Heart right ventricle (tissue), 16 donors: ENCODE results near the gene WWOX. TPM values are rescaled to one million over a fixed set of nuclear protein-coding genes. Genes with fewer than 3 reads are reported as not detected.

Experiments used
- ATAC-seq, 8 donors: fragments of 200-7000 bp; cut with Tn5 transposase; one replicate each; pipeline ENCODE4 v1.9.1; 2020; ENCODE audit warnings: mild to moderate bottlenecking in 8 of 8, moderate library complexity in 8 of 8, moderate number of reproducible peaks in 1 of 8
- DNase-seq, 2 donors: peaks; one replicate each; pipeline ENCODE4 v3.0.0-alpha.2; 2020
- H3K27ac ChIP-seq, 10 donors: fragments of 200-600 bp; sonication (generic) in 2 of 10; one replicate each; pipeline versions ENCODE4 v1.5.0 to v1.8.0; 2020 to 2022; ENCODE audit warnings: mild to moderate bottlenecking in 3 of 10
- H3K27me3 ChIP-seq, 7 donors: fragments of 200-600 bp; one replicate each; pipeline ENCODE4 v1.8.0; 2021 to 2022; ENCODE audit warnings: mild to moderate bottlenecking in 2 of 7
- H3K36me3 ChIP-seq, 9 donors: fragments of 200-600 bp; sonication (generic) in 1 of 9; one replicate each; pipeline versions ENCODE4 v1.5.0 to v1.8.0; 2020 to 2022; ENCODE audit warnings: mild to moderate bottlenecking in 2 of 9
- H3K4me1 ChIP-seq, 9 donors: fragments of 200-600 bp; sonication (generic) in 1 of 9; one replicate each; pipeline versions ENCODE4 v1.5.0 to v1.8.0; 2020 to 2022; ENCODE audit warnings: mild to moderate bottlenecking in 4 of 9
- H3K4me3 ChIP-seq, 10 donors: fragments of 200-600 bp; sonication (generic) in 2 of 10; one replicate each; pipeline versions ENCODE4 v1.5.0 to v1.8.0; 2020 to 2022; ENCODE audit warnings: mild to moderate bottlenecking in 7 of 10, moderate library complexity in 2 of 10
- H3K9me3 ChIP-seq, 11 donors: fragments of 200-600 bp in 10 of 11; sonication (generic) in 2 of 11; one replicate each; pipeline versions ENCODE4 v1.5.0 to v1.8.0; 2013 to 2022; ENCODE audit warnings: mild to moderate bottlenecking in 2 of 11, control low read depth in 1 of 11, moderate library complexity in 1 of 11
- CTCF ChIP-seq, 9 donors: fragments of 200-600 bp; sonication (generic) in 2 of 9; IDR thresholded peaks; one replicate each; pipeline versions ENCODE4 v1.5.0 to v1.8.0; 2021 to 2022; ENCODE audit warnings: antibody characterized with exemption in 9 of 9, mild to moderate bottlenecking in 5 of 9, moderate library complexity in 1 of 9
- WGBS, 2 donors: extraction: QIAGEN DNeasy Blood & Tissue Kit; methylation state at CpG; one replicate each; pipeline ENCODE4 v1.1.7; 2013; ENCODE audit warnings: inconsistent platforms in 1 of 2; 5-methylcytosine and 5-hydroxymethylcytosine counted together
- intact Hi-C, 10 donors: fragments of 100-400 bp; cut with DNase I; formaldehyde crosslinking; loops; one replicate each; pipeline versions ENCODE4 v1.11.1 to v1.14.2; 2022
- polyA plus RNA-seq, 2 donors: library from polyadenylated mRNA; stranded (reverse); fragments of 200-250 nt; gene quantifications; one replicate each; pipeline ENCODE4 v1.2.3, GENCODE V29; 2013
- total RNA-seq, 10 donors: library from RNA; stranded (reverse); fragmentation: NEBNext Ultra II Directional in 3 of 10; extraction: Animal tissue kit (Norgen Biotek cat#: 25700) in 3 of 10; gene quantifications; one replicate each; pipeline versions ENCODE4 v1.2.1 to v1.2.4, GENCODE V29; 2021 to 2023
- donor health status: Arrhythmogenic right ventricular cardiomyopathy.
- donor health status: ischemic (EF 13 %, LVEDD 7.1; RV severe dilation, severe dysfunction).
- donor health status: healthy with polysubstance abuse.
- donor health status: DM: no; HTN: yes; CAD: no.
- donor health status: DM: no; HTN: no; CAD: no.
- donor health status: ischemic (EF 25% LVEDD 6.9; RV normal size, moderate dysfunction).
- donor health status: ischemic (EF 25% LVEDD 5.7; RV mildly dilated, moderate dysfunction).
- donor health status: healthy.
- donor health status: DM: yes; HTN: yes; CAD: no.
- donor health status: Ischemic cardiomyopathy.
- donor health status: ischemic (EF 35%, LVEDD 5.7; RV mildly dilated, moderate dysfunction).
- donor health status: nonischemic (EF 11% LVEDD 7.7; RV severe dilation, severe dysfunction).
- donor health status: DM: yes; HTN: yes; CAD: no.
- donor health status: PGD.
- donor health status: ischemic (EF 29% LVEDD 5.4; RV normal size, mild dysfunction).
- donor health status: nonischemic (EF 23%, LVEDD 6.1; RV moderate dilation, normal function).

WWOX gene
- total and polyA plus RNA-seq, 12 donors: 4.9 to 15.0 (median 9.9) TPM

DNA sequence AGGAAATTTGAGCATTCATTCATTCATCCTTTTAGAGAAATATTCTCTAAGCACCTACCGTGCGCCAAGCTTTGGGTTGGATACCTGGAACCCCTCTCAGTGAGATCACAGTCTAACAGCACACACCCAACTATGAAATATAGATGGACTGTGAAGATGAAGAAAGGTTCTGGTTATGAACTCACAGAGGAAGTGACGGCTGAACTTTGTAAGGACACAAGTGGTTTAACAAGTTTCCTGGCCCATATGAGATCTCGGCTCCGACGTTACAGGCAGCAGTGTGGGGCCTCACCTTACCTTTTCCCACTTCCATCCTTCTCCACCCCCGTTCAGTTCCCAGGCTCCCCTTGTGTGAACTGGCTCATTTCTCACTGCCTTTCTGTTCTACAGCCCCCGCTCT lies 1094.8 kb downstream of the WWOX start:
- intact Hi-C loops: no loop called here
- H3K4me3 ChIP-seq: no peak overlapping the region
- H3K27me3 ChIP-seq: no peaks in the 10 kb centered on the region
- H3K36me3 ChIP-seq: no peaks in the 10 kb centered on the region
- H3K9me3 ChIP-seq: no peaks in the 10 kb centered on the region
- ATAC-seq: no peak
- DNase-seq: no peak
- H3K27ac ChIP-seq: no peak overlapping the region
- TF ChIP-seq CTCF (IDR thresholded peaks at IDR 0.05): no peak
- no peaks in the 10 kb centered on the region for H3K4me1 ChIP-seq
- WGBS, 2 donors: 76 to 82% methylated on average over 8 of the region's 8 CpGs

- Histone ChIP-seq H3K4me1 (no peaks in the 10 kb centered on the region), H3K36me3 (no peaks in the 10 kb centered on the region), H3K9me3 (no peaks in the 10 kb centered on the region), H3K27me3 (no peaks in the 10 kb centered on the region), H3K4me3 (no peak overlapping the region), H3K27ac (no peak overlapping the region)
- intact Hi-C loops: no loop called here
- no peak for TF ChIP-seq CTCF (IDR thresholded peaks at IDR 0.05)
- ATAC-seq: no peak
- no peak for DNase-seq
- 84 to 90% methylated on average over 4 of the region's 4 CpGs for WGBS, 2 donors
Measured at GRCh38 chr16:79195938-79196337, 1096.5 kb downstream of the WWOX start.

DNA sequence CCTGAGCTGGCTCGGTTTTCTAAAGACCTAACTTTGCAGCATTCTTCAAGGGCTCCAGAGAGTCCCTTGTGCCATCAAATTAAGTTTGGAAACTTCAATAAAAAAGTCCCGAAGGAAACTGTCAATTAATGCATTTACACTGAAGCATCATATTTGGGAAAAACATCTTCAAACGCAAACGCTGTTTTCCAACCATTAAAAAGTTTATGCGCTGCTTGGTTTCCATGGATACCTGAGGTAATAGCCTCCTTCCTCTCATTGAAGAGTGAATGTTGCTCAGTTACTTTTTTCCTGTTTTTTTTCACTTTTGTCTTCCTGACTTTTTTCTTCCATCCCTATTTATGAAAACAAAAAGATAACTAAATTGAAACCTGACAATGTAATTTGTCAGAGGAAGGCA lies 1102.0 kb downstream of the WWOX start:
- H3K27ac ChIP-seq: no peak overlapping the region
- H3K36me3 ChIP-seq: no peaks in the 10 kb centered on the region
- no peaks in the 10 kb centered on the region for H3K4me1 ChIP-seq
- H3K27me3 ChIP-seq: no peaks in the 10 kb centered on the region
- no peak overlapping the region for H3K4me3 ChIP-seq
- no peaks in the 10 kb centered on the region for H3K9me3 ChIP-seq
- no peak for TF ChIP-seq CTCF (IDR thresholded peaks at IDR 0.05)
- intact Hi-C loops: no loop called here
- no peak for ATAC-seq
- 67 to 75% methylated on average over 5 of the region's 5 CpGs for WGBS, 2 donors
- DNase-seq: no peak

GRCh38 chr16:79202977-79203376 lies 1103.5 kb downstream of the WWOX start:
- intact Hi-C loops: no loop called here
- TF ChIP-seq CTCF (IDR thresholded peaks at IDR 0.05): no peak
- H3K9me3 ChIP-seq: no peaks in the 10 kb centered on the region
- H3K36me3 ChIP-seq: no peaks in the 10 kb centered on the region
- ATAC-seq: no peak
- no peak overlapping the region for H3K4me3 ChIP-seq
- no peak overlapping the region for H3K27ac ChIP-seq
- WGBS, 2 donors: 92% methylated on average over 8 of the region's 8 CpGs
- no peaks in the 10 kb centered on the region for H3K27me3 ChIP-seq
- no peak for DNase-seq
- no peaks in the 10 kb centered on the region for H3K4me1 ChIP-seq

- H3K9me3 ChIP-seq: no peaks in the 10 kb centered on the region
- WGBS, 2 donors: 74 to 89% methylated on average over 8 of the region's 8 CpGs
- no peak overlapping the region for H3K4me3 ChIP-seq
- H3K27ac ChIP-seq: no peak overlapping the region
- no peak for DNase-seq
- ATAC-seq: no peak
- intact Hi-C loops: no loop called here
- H3K4me1 ChIP-seq: no peaks in the 10 kb centered on the region
- no peaks in the 10 kb centered on the region for H3K36me3 ChIP-seq
- TF ChIP-seq CTCF (IDR thresholded peaks at IDR 0.05): no peak
- no peaks in the 10 kb centered on the region for H3K27me3 ChIP-seq
Measured at GRCh38 chr16:79204486-79204885, 1105.0 kb downstream of the WWOX start.
